ENCODE data around the gene CCNH.

The CCNH gene

GRCh38 chr5:87400305-87400899, 12.3 kb downstream of the CCNH start:
- TF ChIP-seq EZH2phosphoT487 (IDR thresholded peaks at IDR 0.05; ENCODE audit: low read length) (no peak), EZH2 (optimal IDR thresholded peaks at IDR 0.05; ENCODE audit: low read depth, low read length) (no peak)
- TF ChIP-seq, protein P1, sequence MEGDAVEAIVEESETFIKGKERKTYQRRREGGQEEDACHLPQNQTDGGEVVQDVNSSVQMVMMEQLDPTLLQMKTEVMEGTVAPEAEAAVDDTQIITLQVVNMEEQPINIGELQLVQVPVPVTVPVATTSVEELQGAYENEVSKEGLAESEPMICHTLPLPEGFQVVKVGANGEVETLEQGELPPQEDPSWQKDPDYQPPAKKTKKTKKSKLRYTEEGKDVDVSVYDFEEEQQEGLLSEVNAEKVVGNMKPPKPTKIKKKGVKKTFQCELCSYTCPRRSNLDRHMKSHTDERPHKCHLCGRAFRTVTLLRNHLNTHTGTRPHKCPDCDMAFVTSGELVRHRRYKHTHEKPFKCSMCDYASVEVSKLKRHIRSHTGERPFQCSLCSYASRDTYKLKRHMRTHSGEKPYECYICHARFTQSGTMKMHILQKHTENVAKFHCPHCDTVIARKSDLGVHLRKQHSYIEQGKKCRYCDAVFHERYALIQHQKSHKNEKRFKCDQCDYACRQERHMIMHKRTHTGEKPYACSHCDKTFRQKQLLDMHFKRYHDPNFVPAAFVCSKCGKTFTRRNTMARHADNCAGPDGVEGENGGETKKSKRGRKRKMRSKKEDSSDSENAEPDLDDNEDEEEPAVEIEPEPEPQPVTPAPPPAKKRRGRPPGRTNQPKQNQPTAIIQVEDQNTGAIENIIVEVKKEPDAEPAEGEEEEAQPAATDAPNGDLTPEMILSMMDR (IDR thresholded peaks at IDR 0.05; ENCODE audit: low read length): peak; percentile 74
- Histone ChIP-seq H2AFZ (ENCODE audit: low read length) (no peak overlapping the region), H3K27me3 (replicated peaks; ENCODE audit: insufficient read depth, low read length) (no peaks in the 10 kb centered on the region), H3K27ac (ENCODE audit: low read length) (no peak overlapping the region), H3K9me2 (replicated peaks; ENCODE audit: insufficient read depth, low read length) (no peaks in the 10 kb centered on the region), H3K4me2 (ENCODE audit: low read depth, low read length) (no peak overlapping the region), H3K4me3 (ENCODE audit: low read length) (no peak overlapping the region), H4K20me1 (ENCODE audit: insufficient read depth, low read length) (no peaks in the 10 kb centered on the region), H3K36me3 (replicated peaks; ENCODE audit: insufficient read depth, low read length) (peaks cover 22% of the 10 kb centered on the region), H3K9ac (ENCODE audit: low read length) (no peak overlapping the region), H3K9me3 (replicated peaks; ENCODE audit: insufficient read depth, low read length) (no peaks in the 10 kb centered on the region), H3F3A (ENCODE audit: insufficient read depth, low read length) (no peaks in the 10 kb centered on the region; the same call in 1 of the 2 replicates), H3K79me2 (ENCODE audit: low read length) (peaks cover 41% of the 10 kb centered on the region), H3K4me1 (ENCODE audit: low read length) (no peaks in the 10 kb centered on the region)
- peak; percentile 41 for DNase-seq

GRCh38 chr5:87399720-87400119, 13.0 kb downstream of the CCNH start:
- Histone ChIP-seq H3K79me2 (ENCODE audit: low read length) (peaks cover 43% of the 10 kb centered on the region), H3K4me3 (ENCODE audit: low read length) (no peak overlapping the region), H4K20me1 (ENCODE audit: insufficient read depth, low read length) (no peaks in the 10 kb centered on the region), H3K27ac (ENCODE audit: low read length) (no peak overlapping the region), H3K9me2 (replicated peaks; ENCODE audit: insufficient read depth, low read length) (no peaks in the 10 kb centered on the region), H3K9ac (ENCODE audit: low read length) (no peak overlapping the region), H3K4me2 (ENCODE audit: low read depth, low read length) (no peak overlapping the region), H3K4me1 (ENCODE audit: low read length) (no peaks in the 10 kb centered on the region), H3F3A (ENCODE audit: insufficient read depth, low read length) (no peaks in the 10 kb centered on the region; the same call in 1 of the 2 replicates), H3K9me3 (replicated peaks; ENCODE audit: insufficient read depth, low read length) (no peaks in the 10 kb centered on the region), H3K27me3 (replicated peaks; ENCODE audit: insufficient read depth, low read length) (no peaks in the 10 kb centered on the region), H3K36me3 (replicated peaks; ENCODE audit: insufficient read depth, low read length) (peaks cover 22% of the 10 kb centered on the region), H2AFZ (ENCODE audit: low read length) (no peak overlapping the region)
- TF ChIP-seq, protein P1 (IDR thresholded peaks at IDR 0.05; ENCODE audit: low read length): no peak
- no peak for TF ChIP-seq EZH2phosphoT487 (IDR thresholded peaks at IDR 0.05; ENCODE audit: low read length)
- TF ChIP-seq EZH2 (optimal IDR thresholded peaks at IDR 0.05; ENCODE audit: low read depth, low read length): no peak
- no peak for DNase-seq

DNA sequence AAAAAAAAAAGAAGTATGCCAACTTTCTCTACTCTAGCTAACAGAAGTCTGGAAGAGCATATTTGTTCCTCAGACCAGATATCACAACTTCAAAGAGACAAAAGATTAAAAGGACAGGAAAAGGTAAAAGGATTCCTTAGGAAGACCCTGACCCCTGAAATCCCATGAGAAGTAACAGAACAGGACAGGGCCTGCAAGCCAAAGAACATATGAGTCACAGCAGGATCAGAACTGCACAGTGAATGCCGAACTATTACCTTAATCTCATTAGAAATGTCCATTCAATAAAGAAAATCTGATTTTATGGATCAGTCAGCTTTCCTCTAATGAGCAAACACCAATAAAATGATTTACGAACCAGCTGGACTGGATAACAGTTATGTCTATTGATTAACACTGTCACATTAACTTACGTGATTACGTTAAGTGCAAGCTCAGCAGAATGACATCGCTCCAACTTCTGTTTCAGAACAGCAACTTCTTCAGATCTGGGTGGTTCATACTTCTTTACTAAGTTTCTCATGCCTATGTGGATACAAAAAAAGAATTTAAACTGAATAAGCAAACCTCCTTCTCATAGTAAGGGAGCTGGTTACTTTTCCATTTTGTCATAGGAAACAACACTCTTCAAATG, 13.6 kb downstream of the CCNH start:
- H3K9ac ChIP-seq (ENCODE audit: low read length): no peak overlapping the region
- no peaks in the 10 kb centered on the region for H3K4me1 ChIP-seq (ENCODE audit: low read length)
- no peak for DNase-seq
- H3K27ac ChIP-seq (ENCODE audit: low read length): no peak overlapping the region
- no peaks in the 10 kb centered on the region for H4K20me1 ChIP-seq (ENCODE audit: insufficient read depth, low read length)
- H3K79me2 ChIP-seq (ENCODE audit: low read length): peaks cover 47% of the 10 kb centered on the region
- no peak overlapping the region for H3K4me2 ChIP-seq (ENCODE audit: low read depth, low read length)
- no peak overlapping the region for H3K4me3 ChIP-seq (ENCODE audit: low read length)
- H3K36me3 ChIP-seq (replicated peaks; ENCODE audit: insufficient read depth, low read length): peaks cover 26% of the 10 kb centered on the region
- H2AFZ ChIP-seq (ENCODE audit: low read length): no peak overlapping the region
- H3F3A ChIP-seq (ENCODE audit: insufficient read depth, low read length): no peaks in the 10 kb centered on the region; the same call in 1 of the 2 replicates
- TF ChIP-seq EZH2phosphoT487 (IDR thresholded peaks at IDR 0.05; ENCODE audit: low read length) (no peak), EZH2 (optimal IDR thresholded peaks at IDR 0.05; ENCODE audit: low read depth, low read length) (no peak)
- TF ChIP-seq, protein P1 (IDR thresholded peaks at IDR 0.05; ENCODE audit: low read length): no peak
- no peaks in the 10 kb centered on the region for H3K9me2 ChIP-seq (replicated peaks; ENCODE audit: insufficient read depth, low read length)
- H3K27me3 ChIP-seq (replicated peaks; ENCODE audit: insufficient read depth, low read length): no peaks in the 10 kb centered on the region
- H3K9me3 ChIP-seq (replicated peaks; ENCODE audit: insufficient read depth, low read length): no peaks in the 10 kb centered on the region

Data from MM.1S (cell line).